ENCODE results near the gene DCBLD1.

DCBLD1 gene

GRCh38 chr6:117489003-117489402, 6.5 kb downstream of the DCBLD1 start:
- TF ChIP-seq CTCF (IDR thresholded peaks at IDR 0.05; ENCODE audit: low read length) (no peak), EZH2 (IDR thresholded peaks at IDR 0.05; ENCODE audit: borderline replicate concordance, low read length) (no peak)
- Histone ChIP-seq H3K9me2 (ENCODE audit: low read depth, low read length) (no peaks in the 10 kb centered on the region), H3K4me2 (ENCODE audit: low read length) (no peak overlapping the region), H3K9me3 (ENCODE audit: low read length) (no peaks in the 10 kb centered on the region), H3K4me1 (ENCODE audit: insufficient read depth, low read length, severe bottlenecking) (peaks cover 25% of the 10 kb centered on the region), H3F3A (ENCODE audit: insufficient read depth, low read length) (no peaks in the 10 kb centered on the region), H2AFZ (ENCODE audit: low read length) (no peak overlapping the region), H3K9ac (ENCODE audit: low read length) (no peak overlapping the region), H3K27me3 (ENCODE audit: insufficient read depth, low read length) (no peaks in the 10 kb centered on the region), H3K4me3 (ENCODE audit: low read depth, low read length, poor library complexity, severe bottlenecking) (no peak overlapping the region), H4K20me1 (ENCODE audit: insufficient read depth, low read length) (no peaks in the 10 kb centered on the region), H3K79me2 (ENCODE audit: insufficient read depth, low read length) (peaks cover 10% of the 10 kb centered on the region; the same call in 1 of the 2 replicates), H3K36me3 (ENCODE audit: insufficient read depth, low read length) (0 out of 2 replicates have a peak, but pooled peaks cover 6% of the 10 kb centered on the region), H3K27ac (ENCODE audit: low read depth, low read length, poor library complexity, severe bottlenecking) (no peak overlapping the region)

GRCh38 chr6:117491916-117492315, 9.4 kb downstream of the DCBLD1 start:
- Histone ChIP-seq H3K9me3 (ENCODE audit: low read length) (no peaks in the 10 kb centered on the region), H3K4me2 (ENCODE audit: low read length) (no peak overlapping the region), H3K9ac (ENCODE audit: low read length) (no peak overlapping the region), H3F3A (ENCODE audit: insufficient read depth, low read length) (no peaks in the 10 kb centered on the region), H4K20me1 (ENCODE audit: insufficient read depth, low read length) (no peaks in the 10 kb centered on the region), H3K79me2 (ENCODE audit: insufficient read depth, low read length) (peaks cover 10% of the 10 kb centered on the region; the same call in 1 of the 2 replicates), H3K27me3 (ENCODE audit: insufficient read depth, low read length) (no peaks in the 10 kb centered on the region), H3K9me2 (ENCODE audit: low read depth, low read length) (no peaks in the 10 kb centered on the region), H3K4me3 (ENCODE audit: low read depth, low read length, poor library complexity, severe bottlenecking) (no peak overlapping the region), H3K36me3 (ENCODE audit: insufficient read depth, low read length) (0 out of 2 replicates have a peak, but pooled peaks cover under 1% of the 10 kb centered on the region), H3K27ac (ENCODE audit: low read depth, low read length, poor library complexity, severe bottlenecking) (no peak overlapping the region), H2AFZ (ENCODE audit: low read length) (no peak overlapping the region), H3K4me1 (ENCODE audit: insufficient read depth, low read length, severe bottlenecking) (peaks cover 17% of the 10 kb centered on the region)
- TF ChIP-seq EZH2 (IDR thresholded peaks at IDR 0.05; ENCODE audit: borderline replicate concordance, low read length) (no peak), CTCF (IDR thresholded peaks at IDR 0.05; ENCODE audit: low read length) (no peak)

- Histone ChIP-seq H3K9me3 (ENCODE audit: low read length) (no peaks in the 10 kb centered on the region), H3K4me2 (ENCODE audit: low read length) (no peak overlapping the region), H2AFZ (ENCODE audit: low read length) (no peak overlapping the region), H3F3A (ENCODE audit: insufficient read depth, low read length) (no peaks in the 10 kb centered on the region), H3K4me3 (ENCODE audit: low read depth, low read length, poor library complexity, severe bottlenecking) (no peak overlapping the region), H4K20me1 (ENCODE audit: insufficient read depth, low read length) (no peaks in the 10 kb centered on the region), H3K9ac (ENCODE audit: low read length) (no peak overlapping the region), H3K4me1 (ENCODE audit: insufficient read depth, low read length, severe bottlenecking) (peaks cover 23% of the 10 kb centered on the region), H3K79me2 (ENCODE audit: insufficient read depth, low read length) (peaks cover 10% of the 10 kb centered on the region; the same call in 1 of the 2 replicates), H3K36me3 (ENCODE audit: insufficient read depth, low read length) (no peaks in the 10 kb centered on the region), H3K27ac (ENCODE audit: low read depth, low read length, poor library complexity, severe bottlenecking) (no peak overlapping the region), H3K9me2 (ENCODE audit: low read depth, low read length) (no peaks in the 10 kb centered on the region), H3K27me3 (ENCODE audit: insufficient read depth, low read length) (no peaks in the 10 kb centered on the region)
- TF ChIP-seq EZH2 (IDR thresholded peaks at IDR 0.05; ENCODE audit: borderline replicate concordance, low read length), result no peak
- TF ChIP-seq CTCF (IDR thresholded peaks at IDR 0.05; ENCODE audit: low read length), result no peak
Measured at GRCh38 chr6:117493470-117493869, 11.0 kb downstream of the DCBLD1 start.

Measured in OCI-LY1 (cell line).